ENCODE results near the gene JARID2. TPM values are rescaled to one million over a fixed set of nuclear protein-coding genes. Genes with fewer than 3 reads are reported as not detected.

Gene JARID2
- total RNA-seq, 2 experiments from 2014 or later: 33.0 to 33.2 TPM

GRCh38 chr6:15474196-15474595, 228.3 kb downstream of the JARID2 start:
- H3K27ac Mint-ChIP-seq: no peak overlapping the region
- H3K4me3 Mint-ChIP-seq: no peak overlapping the region
- ChIA-PET POLR2A (interaction anchor here (0.8 kb wide), 1 partner anchor 21 kb away, joined by 3 read pairs; no protein-coding TSS in a partner anchor), CTCF (interaction anchor here (0.8 to 3.1 kb wide), 4 partner anchors 11 to 148 kb away, joined by 3 to 12 read pairs (median 5); no protein-coding TSS in a partner anchor)
- ATAC-seq (no peak), DNase-seq (no peak)
- peaks cover 42% of the 10 kb centered on the region for H3K36me3 Mint-ChIP-seq (ENCODE audit: low read depth)
- H3K9me3 Mint-ChIP-seq (ENCODE audit: insufficient read depth): no peaks in the 10 kb centered on the region
- no peaks in the 10 kb centered on the region for H3K27me3 Mint-ChIP-seq (ENCODE audit: low read depth)
- H3K4me1 Mint-ChIP-seq (ENCODE audit: low read depth): peaks cover 3% of the 10 kb centered on the region

GRCh38 chr6:15475261-15475660, 229.4 kb downstream of the JARID2 start:
- peaks cover 7% of the 10 kb centered on the region for H3K4me1 Mint-ChIP-seq (ENCODE audit: low read depth)
- peak overlapping the region; percentile 9 for H3K27ac Mint-ChIP-seq
- H3K27me3 Mint-ChIP-seq (ENCODE audit: low read depth): no peaks in the 10 kb centered on the region
- peaks cover 42% of the 10 kb centered on the region for H3K36me3 Mint-ChIP-seq (ENCODE audit: low read depth)
- no peak overlapping the region for H3K4me3 Mint-ChIP-seq
- CTCF ChIA-PET: interaction anchor here (1.0 to 3.1 kb wide), 4 partner anchors 12 to 147 kb away, joined by 3 to 12 read pairs (median 4); no protein-coding TSS in a partner anchor
- POLR2A ChIA-PET: no interaction called here
- H3K9me3 Mint-ChIP-seq (ENCODE audit: insufficient read depth): no peaks in the 10 kb centered on the region
- ATAC-seq (no peak), DNase-seq (no peak)

- Mint-ChIP-seq H3K9me3 (ENCODE audit: insufficient read depth) (no peaks in the 10 kb centered on the region), H3K4me3 (no peak overlapping the region), H3K27me3 (ENCODE audit: low read depth) (no peaks in the 10 kb centered on the region), H3K36me3 (ENCODE audit: low read depth) (peaks cover 42% of the 10 kb centered on the region), H3K4me1 (ENCODE audit: low read depth) (peaks cover 11% of the 10 kb centered on the region), H3K27ac (peak overlapping the region; percentile 9)
- CTCF ChIA-PET: interaction anchor here (1.0 to 3.1 kb wide), 3 partner anchors 13 to 31 kb away, joined by 3 to 12 read pairs (median 4); no protein-coding TSS in a partner anchor
- ATAC-seq (no peak), DNase-seq (no peak)
- POLR2A ChIA-PET: no interaction called here
These were observed 230.0 kb downstream of the JARID2 start for GRCh38 chr6:15475872-15476271.

- Mint-ChIP-seq H3K4me3 (no peak overlapping the region), H3K9me3 (ENCODE audit: insufficient read depth) (no peaks in the 10 kb centered on the region), H3K36me3 (ENCODE audit: low read depth) (peaks cover 48% of the 10 kb centered on the region), H3K4me1 (ENCODE audit: low read depth) (peaks cover 20% of the 10 kb centered on the region), H3K27me3 (ENCODE audit: low read depth) (no peaks in the 10 kb centered on the region), H3K27ac (no peak overlapping the region)
- ATAC-seq (no peak), DNase-seq (no peak)
- ChIA-PET POLR2A (no interaction called here), CTCF (interaction anchor here (1.4 to 3.1 kb wide), 2 partner anchors 14 to 32 kb away, joined by 4 to 12 read pairs; no protein-coding TSS in a partner anchor)
These were observed 230.9 kb downstream of the JARID2 start for GRCh38 chr6:15476631-15477380.

- no peak for ATAC-seq
- no peak overlapping the region for H3K4me3 Mint-ChIP-seq
- peaks cover 42% of the 10 kb centered on the region for H3K36me3 Mint-ChIP-seq (ENCODE audit: low read depth)
- peaks cover 23% of the 10 kb centered on the region for H3K4me1 Mint-ChIP-seq (ENCODE audit: low read depth)
- H3K9me3 Mint-ChIP-seq (ENCODE audit: insufficient read depth): no peaks in the 10 kb centered on the region
- DNase-seq: no peak
- POLR2A ChIA-PET: interaction anchor here (1.2 kb wide), 1 partner anchor 45 kb away, joined by 3 read pairs; no protein-coding TSS in a partner anchor
- CTCF ChIA-PET: no interaction called here
- no peak overlapping the region for H3K27ac Mint-ChIP-seq
- no peaks in the 10 kb centered on the region for H3K27me3 Mint-ChIP-seq (ENCODE audit: low read depth)
These were observed 231.9 kb downstream of the JARID2 start for GRCh38 chr6:15477746-15478145.

GRCh38 chr6:15479761-15480160, 233.9 kb downstream of the JARID2 start:
- ATAC-seq (no peak), DNase-seq (no peak)
- Mint-ChIP-seq H3K4me3 (no peak overlapping the region), H3K4me1 (ENCODE audit: low read depth) (peaks cover 26% of the 10 kb centered on the region), H3K36me3 (ENCODE audit: low read depth) (peaks cover 27% of the 10 kb centered on the region), H3K27me3 (ENCODE audit: low read depth) (no peaks in the 10 kb centered on the region), H3K27ac (no peak overlapping the region), H3K9me3 (ENCODE audit: insufficient read depth) (no peaks in the 10 kb centered on the region)
- CTCF ChIA-PET: no interaction called here
- POLR2A ChIA-PET: no interaction called here

GRCh38 chr6:15480525-15480924, 234.7 kb downstream of the JARID2 start:
- no peaks in the 10 kb centered on the region for H3K27me3 Mint-ChIP-seq (ENCODE audit: low read depth)
- H3K4me3 Mint-ChIP-seq: no peak overlapping the region
- peaks cover 20% of the 10 kb centered on the region for H3K36me3 Mint-ChIP-seq (ENCODE audit: low read depth)
- H3K27ac Mint-ChIP-seq: no peak overlapping the region
- ChIA-PET CTCF (interaction anchor here (2.5 kb wide), 1 partner anchor 17 kb away, joined by 14 read pairs; no protein-coding TSS in a partner anchor), POLR2A (no interaction called here)
- peaks cover 26% of the 10 kb centered on the region for H3K4me1 Mint-ChIP-seq (ENCODE audit: low read depth)
- no peak for DNase-seq
- no peak for ATAC-seq
- no peaks in the 10 kb centered on the region for H3K9me3 Mint-ChIP-seq (ENCODE audit: insufficient read depth)

GRCh38 chr6:15481390-15482291, 235.8 kb downstream of the JARID2 start:
- ChIA-PET CTCF (interaction anchor here (0.6 to 2.5 kb wide), 3 partner anchors 9 to 1270 kb away, joined by 3 to 14 read pairs (median 3); no protein-coding TSS in a partner anchor), POLR2A (no interaction called here)
- Mint-ChIP-seq H3K36me3 (ENCODE audit: low read depth) (peaks cover 15% of the 10 kb centered on the region), H3K4me3 (no peak overlapping the region), H3K9me3 (ENCODE audit: insufficient read depth) (no peaks in the 10 kb centered on the region), H3K27ac (no peak overlapping the region), H3K27me3 (ENCODE audit: low read depth) (no peaks in the 10 kb centered on the region), H3K4me1 (ENCODE audit: low read depth) (peaks cover 26% of the 10 kb centered on the region)
- DNase-seq (no peak), ATAC-seq (peak; percentile 53)

- H3K4me3 Mint-ChIP-seq: no peak overlapping the region
- ChIA-PET POLR2A (no interaction called here), CTCF (no interaction called here)
- H3K36me3 Mint-ChIP-seq (ENCODE audit: low read depth): peaks cover 19% of the 10 kb centered on the region
- DNase-seq: no peak
- ATAC-seq: no peak
- H3K9me3 Mint-ChIP-seq (ENCODE audit: insufficient read depth): no peaks in the 10 kb centered on the region
- no peak overlapping the region for H3K27ac Mint-ChIP-seq
- no peaks in the 10 kb centered on the region for H3K27me3 Mint-ChIP-seq (ENCODE audit: low read depth)
- peaks cover 23% of the 10 kb centered on the region for H3K4me1 Mint-ChIP-seq (ENCODE audit: low read depth)
These were observed 237.2 kb downstream of the JARID2 start for GRCh38 chr6:15483060-15483459.

- no peak overlapping the region for H3K4me3 Mint-ChIP-seq
- CTCF ChIA-PET: interaction anchor here (0.6 kb wide), 1 partner anchor 1263 kb away, joined by 3 read pairs; no protein-coding TSS in a partner anchor
- no peaks in the 10 kb centered on the region for H3K27me3 Mint-ChIP-seq (ENCODE audit: low read depth)
- DNase-seq (no peak), ATAC-seq (no peak)
- H3K36me3 Mint-ChIP-seq (ENCODE audit: low read depth): peaks cover 24% of the 10 kb centered on the region
- H3K9me3 Mint-ChIP-seq (ENCODE audit: insufficient read depth): no peaks in the 10 kb centered on the region
- peaks cover 25% of the 10 kb centered on the region for H3K4me1 Mint-ChIP-seq (ENCODE audit: low read depth)
- H3K27ac Mint-ChIP-seq: no peak overlapping the region
- POLR2A ChIA-PET: no interaction called here
These were observed 238.3 kb downstream of the JARID2 start for GRCh38 chr6:15484140-15484539.

GRCh38 chr6:15484821-15485220, 239.0 kb downstream of the JARID2 start:
- Mint-ChIP-seq H3K4me3 (no peak overlapping the region), H3K9me3 (ENCODE audit: insufficient read depth) (no peaks in the 10 kb centered on the region), H3K36me3 (ENCODE audit: low read depth) (peaks cover 29% of the 10 kb centered on the region), H3K27me3 (ENCODE audit: low read depth) (no peaks in the 10 kb centered on the region), H3K4me1 (ENCODE audit: low read depth) (peaks cover 32% of the 10 kb centered on the region), H3K27ac (no peak overlapping the region)
- no peak for DNase-seq
- no peak for ATAC-seq
- ChIA-PET POLR2A (no interaction called here), CTCF (interaction anchor here (0.6 to 1.6 kb wide), 2 partner anchors 11 to 1263 kb away, joined by 3 read pairs; no protein-coding TSS in a partner anchor)
